Measurements from ENCODE around the gene ST6GALNAC3.

GRCh38 chr1:76238094-76238628 lies 163.6 kb downstream of the ST6GALNAC3 start:
- TF ChIP-seq CTCF (IDR thresholded peaks at IDR 0.05) (no peak), POLR2A (IDR thresholded peaks at IDR 0.05) (no peak)
